H9 (cell line): ENCODE data around the gene KIAA0930. TPM values are rescaled to one million over a fixed set of nuclear protein-coding genes. Genes with fewer than 3 reads are reported as not detected.

Source experiments
- DNase-seq: peaks from one replicate; pipeline ENCODE4 v3.0.0-alpha.2; 2017
- H2AFZ ChIP-seq: one replicate; pipeline ENCODE4 v1.6.1; 2013; ENCODE audit warnings: mild to moderate bottlenecking, low read length, control low read depth, moderate library complexity
- H2AK5ac ChIP-seq: 2 replicates; pipeline ENCODE4 v1.6.1; 2013; ENCODE audit warnings: low read length, control low read depth, mixed read lengths; ENCODE audit not compliant: insufficient read length
- H2BK120ac ChIP-seq: one replicate; pipeline ENCODE4 v1.6.1; 2013; ENCODE audit warnings: low read depth, mild to moderate bottlenecking, low read length, control low read depth, inconsistent platforms; ENCODE audit not compliant: poor library complexity, severe bottlenecking
- H2BK12ac ChIP-seq: 2 replicates; pipeline ENCODE4 v1.6.1; 2013; ENCODE audit warnings: low read length, control low read depth, mixed read lengths, low read depth; ENCODE audit not compliant: insufficient read length
- H2BK15ac ChIP-seq: 2 replicates; pipeline ENCODE4 v1.6.1; 2013; ENCODE audit warnings: low read depth, low read length, control low read depth
- H2BK20ac ChIP-seq: one replicate; pipeline ENCODE4 v1.6.1; 2013; ENCODE audit warnings: low read depth, mild to moderate bottlenecking, low read length, control low read depth, inconsistent platforms; ENCODE audit not compliant: poor library complexity, severe bottlenecking
- H2BK5ac ChIP-seq: 2 replicates; pipeline ENCODE4 v1.6.1; 2013; ENCODE audit warnings: low read length, control low read depth, mixed read lengths; ENCODE audit not compliant: insufficient read length
- H3K14ac ChIP-seq: 2 replicates; pipeline ENCODE4 v1.6.1; 2013; ENCODE audit warnings: low read length, control low read depth; ENCODE audit not compliant: insufficient read depth
- H3K18ac ChIP-seq: 2 replicates; pipeline ENCODE4 v1.6.1; 2013; ENCODE audit warnings: low read depth, mild to moderate bottlenecking, mixed read lengths, low read length, control low read depth; ENCODE audit not compliant: insufficient read length
- H3K23ac ChIP-seq: 2 replicates; pipeline ENCODE4 v1.6.1; 2013; ENCODE audit warnings: low read length, control low read depth, mixed read lengths, low read depth; ENCODE audit not compliant: insufficient read length
- H3K23me2 ChIP-seq: 2 replicates; pipeline ENCODE4 v1.6.1; 2013; ENCODE audit warnings: low read depth, mild to moderate bottlenecking, mixed read lengths, low read length, control low read depth; ENCODE audit not compliant: insufficient read length, poor library complexity, severe bottlenecking
- H3K27ac ChIP-seq: 2 replicates; pipeline ENCODE4 v1.5.1; 2013; ENCODE audit warnings: low read length, control low read depth, mixed read lengths, low read depth; ENCODE audit not compliant: insufficient read length
- H3K27me3 ChIP-seq: 2 replicates; pipeline ENCODE4 v1.6.1; 2013; ENCODE audit warnings: low read length, control low read depth, inconsistent platforms; ENCODE audit not compliant: insufficient read depth
- H3K4ac ChIP-seq: 2 replicates; pipeline ENCODE4 v1.6.1; 2013; ENCODE audit warnings: low read depth, mild to moderate bottlenecking, control low read depth, inconsistent platforms, low read length, moderate library complexity
- H3K4me1 ChIP-seq: 2 replicates; pipeline ENCODE4 v1.6.1; 2013; ENCODE audit warnings: low read length, control low read depth, inconsistent platforms; ENCODE audit not compliant: insufficient read depth
- H3K4me2 ChIP-seq: 2 replicates; pipeline ENCODE4 v1.6.1; 2013; ENCODE audit warnings: low read length, control low read depth, mixed read lengths; ENCODE audit not compliant: insufficient read length, insufficient read depth
- H3K56ac ChIP-seq: 2 replicates; pipeline ENCODE4 v1.6.1; 2013; ENCODE audit warnings: low read depth, mild to moderate bottlenecking, mixed read lengths, low read length, control low read depth; ENCODE audit not compliant: insufficient read length
- H3K79me1 ChIP-seq: 2 replicates; pipeline ENCODE4 v1.6.1; 2013; ENCODE audit warnings: low read depth, mild to moderate bottlenecking, moderate library complexity, low read length, control low read depth, inconsistent platforms; ENCODE audit not compliant: insufficient read depth, poor library complexity, severe bottlenecking
- H3K79me2 ChIP-seq: 2 replicates; pipeline ENCODE4 v1.6.1; 2013; ENCODE audit warnings: low read length, control low read depth, inconsistent platforms; ENCODE audit not compliant: insufficient read depth
- H3K9ac ChIP-seq: 2 replicates; pipeline ENCODE4 v1.6.1; 2013; ENCODE audit warnings: low read length, control low read depth, mixed read lengths; ENCODE audit not compliant: insufficient read length; ENCODE audit errors: extremely low read depth
- H3K9me3 ChIP-seq: one replicate; pipeline ENCODE4 v1.6.1; 2013; ENCODE audit warnings: low read depth, low read length, inconsistent platforms; ENCODE audit not compliant: control insufficient read depth
- H3T11ph ChIP-seq: one replicate; pipeline ENCODE4 v1.6.1; 2013; ENCODE audit warnings: mild to moderate bottlenecking, low read length, control low read depth, inconsistent platforms
- H4K20me1 ChIP-seq: one replicate; pipeline ENCODE4 v1.6.1; 2013; ENCODE audit not compliant: control insufficient read depth, insufficient read length, insufficient read depth
- H4K5ac ChIP-seq: 2 replicates; pipeline ENCODE4 v1.6.1; 2013; ENCODE audit warnings: low read depth, mild to moderate bottlenecking, mixed read lengths, low read length, control low read depth; ENCODE audit not compliant: insufficient read length
- H4K8ac ChIP-seq: replicated peaks from 2 replicates; pipeline ENCODE4 v1.6.1; 2013; ENCODE audit warnings: low read length, control low read depth, mixed read lengths, low read depth; ENCODE audit not compliant: insufficient read length
- H4K91ac ChIP-seq: 2 replicates; pipeline ENCODE4 v1.6.1; 2013; ENCODE audit warnings: low read depth, mild to moderate bottlenecking, moderate library complexity, mixed read lengths, low read length, control low read depth; ENCODE audit not compliant: insufficient read length
- H3K27ac Mint-ChIP-seq, 3 experiments: 2 replicates in 2 of 3; 3 replicates in 1 of 3; pipeline ENCODE4 v1.8.0; 2020 to 2021; ENCODE audit warnings: mixed read lengths in 3 of 3, mild to moderate bottlenecking in 1 of 3, moderate library complexity in 1 of 3
- H3K27me3 Mint-ChIP-seq: 2 replicates; pipeline ENCODE4 v1.8.0; 2021; ENCODE audit warnings: low read depth, mild to moderate bottlenecking, moderate library complexity, mixed read lengths
- H3K36me3 Mint-ChIP-seq, 3 experiments: 2 replicates in 2 of 3; 3 replicates in 1 of 3; pipeline ENCODE4 v1.8.0; 2020 to 2021; ENCODE audit warnings: low read depth in 3 of 3, mixed read lengths in 3 of 3; ENCODE audit not compliant: insufficient read depth in 1 of 3
- H3K4me1 Mint-ChIP-seq, 2 experiments: 2 replicates each; pipeline ENCODE4 v1.8.0; 2020; ENCODE audit warnings: mixed read lengths in 2 of 2
- H3K4me3 Mint-ChIP-seq, 2 experiments: 2 replicates in 1 of 2; 3 replicates in 1 of 2; pipeline ENCODE4 v1.8.0; 2020 to 2021; ENCODE audit warnings: mild to moderate bottlenecking in 2 of 2, mixed read lengths in 2 of 2, moderate library complexity in 1 of 2
- H3K9me3 Mint-ChIP-seq, 2 experiments: 2 replicates in 1 of 2; 3 replicates in 1 of 2; pipeline ENCODE4 v1.8.0; 2020; ENCODE audit warnings: mild to moderate bottlenecking in 2 of 2, mixed read lengths in 2 of 2, moderate library complexity in 1 of 2
- CTCF ChIP-seq: fragments of 200-600 bp; sonication (generic); conservative IDR thresholded peaks from 3 replicates; pipeline ENCODE4 v1.8.0; 2021; ENCODE audit warnings: antibody characterized with exemption, mild to moderate bottlenecking
- WGBS: extraction: QIAGEN DNeasy Blood & Tissue Kit; methylation state at CpG from one replicate; pipeline ENCODE4 v1.1.7; 2013; ENCODE audit warnings: missing lambda C conversion rate, low lambda C conversion rate, mixed read lengths; ENCODE audit not compliant: insufficient read length; ENCODE audit errors: extremely low coverage; 5-methylcytosine and 5-hydroxymethylcytosine counted together
- total RNA-seq: library from RNA; stranded (reverse); gene quantifications from 2 replicates; pipeline ENCODE4 v1.2.1, GENCODE V29; 2021

Gene KIAA0930
- total RNA-seq, 1 experiment from 2014 or later: 46.2 TPM

- no peaks in the 10 kb centered on the region for H3K9me3 Mint-ChIP-seq
- no peak overlapping the region for H3K27ac ChIP-seq
Measured at GRCh38 chr22:45154383-45154782, 86.3 kb downstream of the KIAA0930 start.

More at GRCh38 chr22:45154383-45154782, 86.3 kb downstream of the KIAA0930 start:
- Histone ChIP-seq H3K9ac (no peak overlapping the region), H2BK120ac (no peak overlapping the region), H3K79me2 (0 out of 2 replicates have a peak, but pooled peaks cover 2% of the 10 kb centered on the region), H4K8ac (no peak overlapping the region), H3K23me2 (no peaks in the 10 kb centered on the region), H3T11ph (no peak overlapping the region), H3K4me1 (no peaks in the 10 kb centered on the region), H3K14ac (no peak overlapping the region), H2BK12ac (no peak overlapping the region), H3K4ac (no peak overlapping the region), H3K23ac (no peak overlapping the region), H3K27me3 (no peaks in the 10 kb centered on the region), H3K18ac (no peak overlapping the region), H4K5ac (no peak overlapping the region), H2AK5ac (no peak overlapping the region), H4K20me1 (no peaks in the 10 kb centered on the region), H2BK15ac (no peak overlapping the region), H4K91ac (no peak overlapping the region), H3K56ac (no peak overlapping the region), H3K9me3 (no peaks in the 10 kb centered on the region), H3K4me2 (no peak overlapping the region), H2BK5ac (no peak overlapping the region), H3K79me1 (peaks cover 2% of the 10 kb centered on the region), H2AFZ (no peak overlapping the region), H2BK20ac (no peak overlapping the region)
- Mint-ChIP-seq H3K4me3 (no peak overlapping the region), H3K36me3 (peaks cover 9 to 23% (median 18%) of the 10 kb centered on the region in 3 experiments; a peak in 6 of 7 replicates), H3K4me1 (no peaks in the 10 kb centered on the region), H3K27me3 (no peaks in the 10 kb centered on the region), H3K27ac (no peak overlapping the region)
- no peak for TF ChIP-seq CTCF
- no peak for DNase-seq
- no CpG with 5 or more reads among the region's 3 CpGs for WGBS
